ENCODE results near the gene HS2ST1. TPM values are rescaled to one million over a fixed set of nuclear protein-coding genes. Genes with fewer than 3 reads are reported as not detected.

Gene HS2ST1
- total RNA-seq, 1 donor from 2014 or later, result 13.4 TPM

DNA sequence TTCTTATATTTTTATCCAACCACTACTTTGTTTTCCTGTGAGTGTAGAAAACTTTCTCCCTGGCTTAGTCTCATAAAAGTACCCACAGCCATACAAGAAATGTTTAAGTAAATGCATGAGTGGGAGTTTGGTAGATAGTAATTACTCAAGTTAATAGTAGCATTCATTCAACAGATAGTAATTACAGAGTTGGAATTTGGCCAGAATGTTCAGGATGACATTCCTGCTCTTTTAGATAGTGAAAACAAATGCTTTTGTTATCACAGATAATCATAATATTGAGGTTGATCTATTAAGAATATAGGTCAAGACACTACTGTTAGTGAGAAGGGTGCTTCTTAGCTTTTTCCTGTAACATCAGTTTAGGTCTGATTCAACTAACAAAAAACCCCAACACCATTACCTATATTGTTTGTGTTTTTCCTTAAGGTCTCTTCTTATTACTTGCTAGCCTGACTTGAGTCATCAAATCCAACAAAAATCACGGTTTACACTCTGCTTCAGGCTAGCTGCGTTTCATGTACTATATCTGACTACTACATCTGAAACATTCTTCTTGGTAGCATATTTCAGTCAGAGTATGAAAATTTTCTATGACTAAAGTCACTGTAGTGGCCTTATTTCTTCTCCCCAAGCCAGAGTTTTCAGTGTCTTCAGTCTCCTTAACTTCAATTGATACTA is 163.7 kb downstream of the HS2ST1 start:
- TF ChIP-seq, protein P1, sequence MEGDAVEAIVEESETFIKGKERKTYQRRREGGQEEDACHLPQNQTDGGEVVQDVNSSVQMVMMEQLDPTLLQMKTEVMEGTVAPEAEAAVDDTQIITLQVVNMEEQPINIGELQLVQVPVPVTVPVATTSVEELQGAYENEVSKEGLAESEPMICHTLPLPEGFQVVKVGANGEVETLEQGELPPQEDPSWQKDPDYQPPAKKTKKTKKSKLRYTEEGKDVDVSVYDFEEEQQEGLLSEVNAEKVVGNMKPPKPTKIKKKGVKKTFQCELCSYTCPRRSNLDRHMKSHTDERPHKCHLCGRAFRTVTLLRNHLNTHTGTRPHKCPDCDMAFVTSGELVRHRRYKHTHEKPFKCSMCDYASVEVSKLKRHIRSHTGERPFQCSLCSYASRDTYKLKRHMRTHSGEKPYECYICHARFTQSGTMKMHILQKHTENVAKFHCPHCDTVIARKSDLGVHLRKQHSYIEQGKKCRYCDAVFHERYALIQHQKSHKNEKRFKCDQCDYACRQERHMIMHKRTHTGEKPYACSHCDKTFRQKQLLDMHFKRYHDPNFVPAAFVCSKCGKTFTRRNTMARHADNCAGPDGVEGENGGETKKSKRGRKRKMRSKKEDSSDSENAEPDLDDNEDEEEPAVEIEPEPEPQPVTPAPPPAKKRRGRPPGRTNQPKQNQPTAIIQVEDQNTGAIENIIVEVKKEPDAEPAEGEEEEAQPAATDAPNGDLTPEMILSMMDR (IDR thresholded peaks at IDR 0.05; ENCODE audit: insufficient read depth, low read length, poor library complexity, severe bottlenecking), result no peak
- no peak overlapping the region for H3K4me3 ChIP-seq (ENCODE audit: low read depth, low read length)
- no peaks in the 10 kb centered on the region for H3K36me3 ChIP-seq (ENCODE audit: control insufficient read depth, insufficient read depth, low read length)
- no peak for DNase-seq (ENCODE audit: low read depth)
- no peaks in the 10 kb centered on the region for H3K27me3 ChIP-seq (ENCODE audit: control insufficient read depth, insufficient read depth, low read length)

GRCh38 chr1:87084244-87084836 is 169.9 kb downstream of the HS2ST1 start:
- TF ChIP-seq, protein P1 (IDR thresholded peaks at IDR 0.05; ENCODE audit: insufficient read depth, low read length, poor library complexity, severe bottlenecking), result peak; percentile 20
- no peak for DNase-seq (ENCODE audit: low read depth)
- H3K27me3 ChIP-seq (ENCODE audit: control insufficient read depth, insufficient read depth, low read length), result no peaks in the 10 kb centered on the region
- H3K4me3 ChIP-seq (ENCODE audit: low read depth, low read length), result no peak overlapping the region
- no peaks in the 10 kb centered on the region for H3K36me3 ChIP-seq (ENCODE audit: control insufficient read depth, insufficient read depth, low read length)

GRCh38 chr1:87086120-87086519 is 171.7 kb downstream of the HS2ST1 start:
- Histone ChIP-seq H3K4me3 (ENCODE audit: low read depth, low read length) (no peak overlapping the region), H3K36me3 (ENCODE audit: control insufficient read depth, insufficient read depth, low read length) (no peaks in the 10 kb centered on the region), H3K27me3 (ENCODE audit: control insufficient read depth, insufficient read depth, low read length) (no peaks in the 10 kb centered on the region)
- no peak for DNase-seq (ENCODE audit: low read depth)
- TF ChIP-seq, protein P1 (IDR thresholded peaks at IDR 0.05; ENCODE audit: insufficient read depth, low read length, poor library complexity, severe bottlenecking), result no peak

GRCh38 chr1:87089070-87089736 is 174.8 kb downstream of the HS2ST1 start:
- TF ChIP-seq, protein P1 (IDR thresholded peaks at IDR 0.05; ENCODE audit: insufficient read depth, low read length, poor library complexity, severe bottlenecking), result no peak
- Histone ChIP-seq H3K36me3 (ENCODE audit: control insufficient read depth, insufficient read depth, low read length) (no peaks in the 10 kb centered on the region), H3K27me3 (ENCODE audit: control insufficient read depth, insufficient read depth, low read length) (no peaks in the 10 kb centered on the region), H3K4me3 (ENCODE audit: low read depth, low read length) (no peak overlapping the region)
- DNase-seq (ENCODE audit: low read depth), result no peak

DNA sequence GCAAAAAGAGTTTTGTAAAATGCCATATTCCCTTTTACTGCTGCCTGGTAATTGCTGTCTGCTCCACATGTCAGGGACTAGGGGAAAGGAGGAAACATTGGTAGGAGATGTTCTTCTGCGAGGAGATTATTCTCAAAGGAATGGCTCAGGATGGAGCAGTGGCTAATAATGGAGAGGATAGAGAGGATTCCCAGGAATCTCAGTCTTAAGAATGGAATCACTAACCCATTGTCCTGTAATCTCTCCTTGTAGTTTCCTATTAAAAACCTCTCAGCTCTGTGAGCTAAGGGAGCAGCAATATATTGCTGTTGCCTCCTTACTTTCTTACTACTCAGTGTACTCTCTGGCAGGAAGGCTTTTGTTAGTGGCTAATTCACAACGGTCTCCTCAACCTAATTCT is 175.4 kb downstream of the HS2ST1 start:
- no peak for DNase-seq (ENCODE audit: low read depth)
- TF ChIP-seq, protein P1 (IDR thresholded peaks at IDR 0.05; ENCODE audit: insufficient read depth, low read length, poor library complexity, severe bottlenecking), result no peak
- H3K4me3 ChIP-seq (ENCODE audit: low read depth, low read length), result no peak overlapping the region
- H3K27me3 ChIP-seq (ENCODE audit: control insufficient read depth, insufficient read depth, low read length), result no peaks in the 10 kb centered on the region
- H3K36me3 ChIP-seq (ENCODE audit: control insufficient read depth, insufficient read depth, low read length), result no peaks in the 10 kb centered on the region
